Glutamatergic neuron (in vitro differentiated cells): Measurements from ENCODE around the gene PRDM16. TPM values are rescaled to one million over a fixed set of nuclear protein-coding genes. Genes with fewer than 3 reads are reported as not detected.

Source experiments
- DNase-seq: peaks from one replicate; pipeline ENCODE4 v3.0.0; 2022
- H3K27ac Mint-ChIP-seq: one replicate; pipeline ENCODE4 v1.8.0; 2020; ENCODE audit warnings: mild to moderate bottlenecking, mixed read lengths, inconsistent platforms; ENCODE audit not compliant: unreplicated experiment
- H3K27me3 Mint-ChIP-seq: one replicate; pipeline ENCODE4 v1.8.0; 2020; ENCODE audit warnings: mild to moderate bottlenecking, moderate library complexity, mixed read lengths, inconsistent platforms; ENCODE audit not compliant: unreplicated experiment
- H3K36me3 Mint-ChIP-seq: one replicate; pipeline ENCODE4 v1.8.0; 2020; ENCODE audit warnings: mild to moderate bottlenecking, mixed read lengths, inconsistent platforms; ENCODE audit not compliant: unreplicated experiment
- H3K4me1 Mint-ChIP-seq: one replicate; pipeline ENCODE4 v1.8.0; 2020; ENCODE audit warnings: mild to moderate bottlenecking, low read depth, mixed read lengths, inconsistent platforms; ENCODE audit not compliant: unreplicated experiment
- H3K4me3 Mint-ChIP-seq: one replicate; pipeline ENCODE4 v1.8.0; 2020; ENCODE audit warnings: mild to moderate bottlenecking, mixed read lengths, inconsistent platforms; ENCODE audit not compliant: unreplicated experiment
- H3K9me3 Mint-ChIP-seq: one replicate; pipeline ENCODE4 v1.8.0; 2020; ENCODE audit warnings: mild to moderate bottlenecking, moderate library complexity, mixed read lengths, inconsistent platforms; ENCODE audit not compliant: unreplicated experiment
- total RNA-seq: library from RNA; stranded (reverse); fragmentation: NEBNext Ultra II Directional; extraction: Animal tissue kit (Norgen Biotek cat#: 25700); gene quantifications from one replicate; pipeline ENCODE4 v1.2.1, GENCODE V29; 2021; ENCODE audit not compliant: unreplicated experiment
- TF ChIP-seq, protein P1 (sequence below): fragments of 200-600 bp; sonication (generic); IDR thresholded peaks from one replicate; pipeline ENCODE4 v1.5.0; 2021; ENCODE audit not compliant: partially characterized antibody, unreplicated experiment

Gene PRDM16
- total RNA-seq, 1 donor from 2014 or later, result 0.07 TPM

DNA sequence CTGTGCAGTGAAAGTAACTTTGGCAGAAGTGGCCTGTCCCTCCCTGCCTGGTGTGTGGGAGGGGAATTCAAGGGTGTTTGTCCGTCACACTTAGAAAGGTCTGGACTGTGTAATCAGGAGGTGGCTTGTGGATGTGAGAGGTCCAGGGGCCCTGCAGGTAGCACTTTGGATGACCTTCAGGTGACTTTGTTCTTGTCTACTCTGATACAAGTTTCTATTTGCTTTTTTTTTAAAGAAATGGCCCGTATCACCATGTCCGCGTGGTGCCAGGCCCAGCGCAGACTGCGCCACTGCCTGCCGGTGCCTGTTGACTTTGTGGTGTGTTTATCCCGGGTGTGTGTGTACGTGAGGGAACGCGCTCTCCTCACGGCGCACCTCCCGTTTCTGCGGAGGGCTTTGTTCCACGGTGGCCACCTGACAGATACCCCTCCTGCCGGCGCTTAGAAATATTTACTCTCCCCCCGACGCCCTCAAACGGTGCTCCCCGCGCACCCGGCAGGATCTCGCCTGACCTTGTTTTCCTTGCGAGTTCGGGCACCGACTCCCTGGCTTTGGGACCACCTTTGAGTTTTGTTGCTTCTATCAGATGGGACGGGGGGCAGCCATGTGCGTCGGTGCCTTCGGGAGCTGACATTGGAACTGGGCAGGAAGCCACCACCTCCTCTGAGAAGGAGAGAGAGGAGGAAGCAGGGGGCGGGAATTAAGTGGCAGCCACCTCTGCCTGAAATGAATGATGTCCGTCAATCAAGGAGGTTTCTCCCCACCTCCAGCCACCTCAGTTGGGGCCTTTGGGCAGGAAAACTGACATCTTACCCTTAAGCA, 119.4 kb downstream of the PRDM16 start:
- no peak overlapping the region for H3K4me3 Mint-ChIP-seq
- no peaks in the 10 kb centered on the region for H3K36me3 Mint-ChIP-seq
- TF ChIP-seq, protein P1, sequence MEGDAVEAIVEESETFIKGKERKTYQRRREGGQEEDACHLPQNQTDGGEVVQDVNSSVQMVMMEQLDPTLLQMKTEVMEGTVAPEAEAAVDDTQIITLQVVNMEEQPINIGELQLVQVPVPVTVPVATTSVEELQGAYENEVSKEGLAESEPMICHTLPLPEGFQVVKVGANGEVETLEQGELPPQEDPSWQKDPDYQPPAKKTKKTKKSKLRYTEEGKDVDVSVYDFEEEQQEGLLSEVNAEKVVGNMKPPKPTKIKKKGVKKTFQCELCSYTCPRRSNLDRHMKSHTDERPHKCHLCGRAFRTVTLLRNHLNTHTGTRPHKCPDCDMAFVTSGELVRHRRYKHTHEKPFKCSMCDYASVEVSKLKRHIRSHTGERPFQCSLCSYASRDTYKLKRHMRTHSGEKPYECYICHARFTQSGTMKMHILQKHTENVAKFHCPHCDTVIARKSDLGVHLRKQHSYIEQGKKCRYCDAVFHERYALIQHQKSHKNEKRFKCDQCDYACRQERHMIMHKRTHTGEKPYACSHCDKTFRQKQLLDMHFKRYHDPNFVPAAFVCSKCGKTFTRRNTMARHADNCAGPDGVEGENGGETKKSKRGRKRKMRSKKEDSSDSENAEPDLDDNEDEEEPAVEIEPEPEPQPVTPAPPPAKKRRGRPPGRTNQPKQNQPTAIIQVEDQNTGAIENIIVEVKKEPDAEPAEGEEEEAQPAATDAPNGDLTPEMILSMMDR, result no peak
- H3K4me1 Mint-ChIP-seq, result peaks cover 6% of the 10 kb centered on the region
- H3K27me3 Mint-ChIP-seq, result peaks cover 1% of the 10 kb centered on the region
- peaks cover 8% of the 10 kb centered on the region for H3K9me3 Mint-ChIP-seq
- H3K27ac Mint-ChIP-seq, result no peak overlapping the region
- no peak for DNase-seq

DNA sequence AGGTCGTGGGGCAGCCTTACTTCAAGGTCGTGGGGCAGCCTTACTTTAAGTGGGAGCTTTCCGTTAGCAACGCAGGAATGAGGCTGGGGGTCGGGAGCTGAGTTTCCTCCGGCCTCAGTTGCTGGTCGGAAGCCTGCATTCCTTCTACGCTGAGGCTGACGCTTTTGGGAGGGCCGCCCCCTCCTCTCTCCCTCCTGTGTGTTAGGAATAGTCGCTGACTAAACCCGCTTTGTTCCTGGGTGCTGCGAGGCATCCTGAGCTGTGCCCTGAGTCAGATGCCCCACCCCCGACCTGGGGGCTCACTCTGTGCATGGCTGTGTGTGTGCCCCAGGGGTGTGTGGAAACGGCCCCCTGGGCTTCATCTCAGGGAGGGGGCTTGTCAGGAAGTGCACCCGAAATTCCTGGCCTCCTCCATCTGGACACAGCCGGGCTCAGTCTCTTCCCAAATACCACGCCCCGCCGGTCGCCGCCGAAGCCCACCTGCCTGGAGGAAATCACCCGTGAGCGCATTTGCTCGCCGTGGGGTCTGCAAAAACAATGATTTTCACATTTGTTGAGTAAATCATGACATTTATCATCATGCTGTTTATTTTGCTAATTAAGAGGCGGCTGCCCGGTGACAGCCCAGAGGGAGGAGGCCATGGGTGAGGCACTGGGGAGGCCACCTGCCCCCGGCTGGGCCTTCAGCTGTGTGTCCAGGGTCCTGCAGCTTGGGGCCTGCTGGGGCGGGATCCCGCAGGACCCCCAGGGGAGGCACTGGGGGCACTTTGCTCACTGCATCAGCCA, 121.4 kb downstream of the PRDM16 start:
- Mint-ChIP-seq H3K27me3 (peaks cover 1% of the 10 kb centered on the region), H3K9me3 (peaks cover 5% of the 10 kb centered on the region), H3K36me3 (no peaks in the 10 kb centered on the region), H3K4me1 (no peaks in the 10 kb centered on the region), H3K27ac (no peak overlapping the region), H3K4me3 (no peak overlapping the region)
- TF ChIP-seq, protein P1, result no peak
- DNase-seq, result no peak

DNA sequence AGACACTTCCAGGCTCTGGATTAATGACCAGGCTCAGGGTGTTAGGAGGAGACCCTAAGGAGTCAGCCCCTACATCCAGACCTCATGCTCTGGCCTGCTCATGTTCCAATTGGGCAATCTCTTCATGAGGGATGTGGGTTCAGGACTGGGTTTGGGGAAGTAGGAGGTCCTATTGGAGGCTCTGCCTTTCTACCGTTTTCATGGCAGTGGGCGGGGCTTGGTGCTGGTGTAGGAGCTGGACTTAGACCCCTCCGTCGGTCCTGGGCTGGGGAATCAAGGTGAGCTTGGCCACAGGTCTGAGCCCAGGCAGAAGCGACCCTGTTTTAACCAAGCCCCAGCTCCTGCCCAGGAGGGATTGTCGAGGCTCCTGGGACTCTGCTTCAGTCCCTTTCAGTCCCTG, 123.4 kb downstream of the PRDM16 start:
- no peaks in the 10 kb centered on the region for H3K36me3 Mint-ChIP-seq
- H3K4me3 Mint-ChIP-seq, result no peak overlapping the region
- H3K27me3 Mint-ChIP-seq, result peaks cover 1% of the 10 kb centered on the region
- peaks cover 5% of the 10 kb centered on the region for H3K9me3 Mint-ChIP-seq
- no peak overlapping the region for H3K27ac Mint-ChIP-seq
- H3K4me1 Mint-ChIP-seq, result no peaks in the 10 kb centered on the region
- TF ChIP-seq, protein P1, result no peak
- DNase-seq, result no peak

DNA sequence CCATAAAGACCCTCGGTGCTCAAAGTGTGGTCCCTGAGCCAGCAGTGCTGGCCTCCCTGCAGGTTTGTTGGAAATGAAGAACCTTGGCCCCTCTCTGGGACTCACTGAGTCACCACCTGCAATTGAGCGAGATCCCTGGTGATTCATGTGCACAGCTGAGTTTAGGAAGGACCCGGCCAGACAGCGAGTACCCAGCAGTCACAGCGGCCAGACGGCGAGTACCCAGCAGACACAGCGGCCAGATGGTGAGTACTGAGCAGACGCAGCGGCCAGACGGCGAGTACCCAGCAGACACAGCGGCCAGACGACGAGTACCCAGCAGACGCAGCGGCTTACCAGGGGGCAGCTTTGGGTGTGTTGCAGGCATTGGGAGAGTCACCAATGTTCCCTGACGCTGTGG, 123.8 kb downstream of the PRDM16 start:
- Mint-ChIP-seq H3K4me1 (no peaks in the 10 kb centered on the region), H3K9me3 (peaks cover 5% of the 10 kb centered on the region), H3K36me3 (no peaks in the 10 kb centered on the region), H3K27me3 (peaks cover 1% of the 10 kb centered on the region), H3K27ac (no peak overlapping the region), H3K4me3 (no peak overlapping the region)
- TF ChIP-seq, protein P1, result no peak
- DNase-seq, result no peak

DNA sequence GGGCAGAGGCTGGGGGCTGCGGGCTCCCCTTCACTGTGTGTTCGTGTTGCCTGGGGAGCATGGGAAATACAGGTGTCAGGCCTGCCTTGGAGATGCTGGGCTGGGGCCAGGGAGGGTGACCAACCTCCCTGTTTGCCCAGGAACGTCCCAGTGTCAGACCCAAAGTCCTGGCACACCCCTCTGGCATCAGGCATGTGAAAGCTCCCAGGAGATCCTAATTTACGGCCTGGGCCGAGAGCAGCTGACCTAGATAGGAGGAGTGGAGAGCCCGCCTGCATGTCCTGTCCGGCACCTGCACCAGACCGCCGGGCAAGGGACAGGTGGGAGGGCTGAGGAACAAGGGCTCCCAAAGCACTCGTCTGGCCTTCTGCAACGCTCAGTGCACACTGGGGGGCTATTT, 124.8 kb downstream of the PRDM16 start:
- Mint-ChIP-seq H3K4me3 (no peak overlapping the region), H3K4me1 (no peaks in the 10 kb centered on the region), H3K36me3 (no peaks in the 10 kb centered on the region), H3K27ac (no peak overlapping the region), H3K9me3 (peaks cover 5% of the 10 kb centered on the region), H3K27me3 (peaks cover 1% of the 10 kb centered on the region)
- no peak for DNase-seq
- TF ChIP-seq, protein P1, result no peak
